Measurements from ENCODE around the gene SART3. TPM values are rescaled to one million over a fixed set of nuclear protein-coding genes. Genes with fewer than 3 reads are reported as not detected.
A peak's percentile ranks its signal among the peaks of the same experiment; 100 is the strongest.

Gene SART3
- total RNA-seq, 3 donors from 2014 or later: 49.8 to 62.9 (median 60.2) TPM

- no peak for TF ChIP-seq POLR2AphosphoS5 (IDR thresholded peaks at IDR 0.05)
- no peak for TF ChIP-seq CTCF (IDR thresholded peaks at IDR 0.05)
- TF ChIP-seq POLR2A (IDR thresholded peaks at IDR 0.05): no peak
- no peak for DNase-seq (ENCODE audit: low spot score in 2 of 2)
- Histone ChIP-seq H3K4me1 (no peaks in the 10 kb centered on the region), H3K9me3 (no peaks in the 10 kb centered on the region), H3K4me3 (no peak overlapping the region), H3K27ac (peak overlapping the region in 1 of 2 donors; percentile 25), H3K36me3 (no peaks in the 10 kb centered on the region), H3K27me3 (no peaks in the 10 kb centered on the region)
- intact Hi-C loops (cut with DNase I; ENCODE audit: low total_unique reads): no loop called here
Observed at GRCh38 chr12:108599948-108600701, 39.2 kb upstream of the SART3 start.

- intact Hi-C loops (cut with DNase I; ENCODE audit: low total_unique reads): no loop called here
- DNase-seq (ENCODE audit: low spot score in 2 of 2): no peak
- TF ChIP-seq POLR2A (IDR thresholded peaks at IDR 0.05) (no peak), CTCF (IDR thresholded peaks at IDR 0.05) (no peak), POLR2AphosphoS5 (IDR thresholded peaks at IDR 0.05) (no peak)
- H3K4me1 ChIP-seq: no peaks in the 10 kb centered on the region
- H3K4me3 ChIP-seq: no peak overlapping the region
- H3K9me3 ChIP-seq: no peaks in the 10 kb centered on the region
- no peaks in the 10 kb centered on the region for H3K36me3 ChIP-seq
- H3K27me3 ChIP-seq: no peaks in the 10 kb centered on the region
- peak overlapping the region in 1 of 2 donors; percentile 25 for H3K27ac ChIP-seq
Observed at GRCh38 chr12:108599541-108599940, 38.6 kb upstream of the SART3 start.

- Histone ChIP-seq H3K9me3 (no peaks in the 10 kb centered on the region), H3K4me1 (no peaks in the 10 kb centered on the region), H3K4me3 (peak overlapping the region in 2 of 3 donors; percentile 49 to 65), H3K27me3 (no peaks in the 10 kb centered on the region), H3K36me3 (no peaks in the 10 kb centered on the region), H3K27ac (peak overlapping the region; percentile 1 to 83)
- no peak for DNase-seq (ENCODE audit: low spot score in 2 of 2)
- TF ChIP-seq POLR2A (IDR thresholded peaks at IDR 0.05) (no peak), CTCF (IDR thresholded peaks at IDR 0.05) (no peak), POLR2AphosphoS5 (IDR thresholded peaks at IDR 0.05) (no peak)
- intact Hi-C loops (cut with DNase I; ENCODE audit: low total_unique reads): no loop called here
Observed at GRCh38 chr12:108598553-108599250, 37.7 kb upstream of the SART3 start.

- no peak for DNase-seq (ENCODE audit: low spot score in 2 of 2)
- Histone ChIP-seq H3K4me3 (peak within 1 kb of the TSS; percentile 44 to 65 (median 49)), H3K4me1 (no peaks in the 10 kb centered on the region), H3K27ac (peak within 1 kb of the TSS; percentile 6 to 83), H3K27me3 (no peaks in the 10 kb centered on the region), H3K9me3 (no peaks in the 10 kb centered on the region), H3K36me3 (no peaks in the 10 kb centered on the region)
- intact Hi-C loops (cut with DNase I; ENCODE audit: low total_unique reads): no loop called here
- no peak for TF ChIP-seq POLR2A (IDR thresholded peaks at IDR 0.05)
- no peak for TF ChIP-seq POLR2AphosphoS5 (IDR thresholded peaks at IDR 0.05)
- no peak for TF ChIP-seq CTCF (IDR thresholded peaks at IDR 0.05)
Observed at GRCh38 chr12:108597559-108598471, 36.8 kb upstream of the SART3 start, which contains the start of gene TMEM119. Gene TMEM119 (minus strand): TSS chr12:108598084. CDS start chr12:108592383, 5,701 bp downstream.
